ENCODE data around the gene ACSS3.
"Not testable (repeated sequence)": the region's sequence is repeated elsewhere in the genome, so short reads cannot be mapped to it uniquely, and the experiment has no call there.

The ACSS3 gene

GRCh38 chr12:81167694-81168093, 89.8 kb downstream of the ACSS3 start:
- peak; percentile 45 for DNase-seq (ENCODE audit: low read depth)

- DNase-seq (ENCODE audit: low read depth), result no peak
Measured at GRCh38 chr12:81168445-81168844, 90.6 kb downstream of the ACSS3 start.

GRCh38 chr12:81170072-81170471, 92.2 kb downstream of the ACSS3 start:
- peak; percentile 64 for DNase-seq (ENCODE audit: low read depth)

GRCh38 chr12:81172851-81173250, 95.0 kb downstream of the ACSS3 start:
- DNase-seq (ENCODE audit: low read depth), result no peak

GRCh38 chr12:81174664-81175063, 96.8 kb downstream of the ACSS3 start:
- DNase-seq (ENCODE audit: low read depth), result no peak

- DNase-seq (ENCODE audit: low read depth), result peak; percentile 8
Measured at GRCh38 chr12:81176796-81177195, 98.9 kb downstream of the ACSS3 start.

GRCh38 chr12:81181691-81182090, 103.8 kb downstream of the ACSS3 start:
- DNase-seq (ENCODE audit: low read depth), result peak; percentile 20

GRCh38 chr12:81187686-81188085, 109.8 kb downstream of the ACSS3 start:
- DNase-seq (ENCODE audit: low read depth), result no peak

- DNase-seq (ENCODE audit: low read depth), result no peak
Measured at GRCh38 chr12:81196595-81196994, 118.7 kb downstream of the ACSS3 start.

GRCh38 chr12:81200561-81200960, 122.7 kb downstream of the ACSS3 start:
- not testable (repeated sequence) for DNase-seq (ENCODE audit: low read depth)

- DNase-seq (ENCODE audit: low read depth), result no peak
Measured at GRCh38 chr12:81203671-81204204, 125.9 kb downstream of the ACSS3 start.

- DNase-seq (ENCODE audit: low read depth), result no peak
Measured at GRCh38 chr12:81205416-81205815, 127.5 kb downstream of the ACSS3 start.

GRCh38 chr12:81206429-81206828, 128.6 kb downstream of the ACSS3 start:
- DNase-seq (ENCODE audit: low read depth), result no peak

GRCh38 chr12:81207173-81207572, 129.3 kb downstream of the ACSS3 start:
- DNase-seq (ENCODE audit: low read depth), result no peak

GRCh38 chr12:81207664-81208063, 129.8 kb downstream of the ACSS3 start:
- no peak for DNase-seq (ENCODE audit: low read depth)

- DNase-seq (ENCODE audit: low read depth), result no peak
Measured at GRCh38 chr12:81208187-81208911, 130.5 kb downstream of the ACSS3 start.

GRCh38 chr12:81209012-81209411, 131.1 kb downstream of the ACSS3 start:
- peak; percentile 26 for DNase-seq (ENCODE audit: low read depth)

GRCh38 chr12:81209772-81210225, 131.9 kb downstream of the ACSS3 start:
- DNase-seq (ENCODE audit: low read depth), result peak; percentile 51

- DNase-seq (ENCODE audit: low read depth), result no peak
Measured at GRCh38 chr12:81211306-81211705, 133.4 kb downstream of the ACSS3 start.

- DNase-seq (ENCODE audit: low read depth), result peak; percentile 12
Measured at GRCh38 chr12:81212996-81213696, 135.3 kb downstream of the ACSS3 start.

GRCh38 chr12:81216739-81217138, 138.9 kb downstream of the ACSS3 start:
- DNase-seq (ENCODE audit: low read depth), result no peak

GRCh38 chr12:81221681-81222080, 143.8 kb downstream of the ACSS3 start:
- no peak for DNase-seq (ENCODE audit: low read depth)

Data from iris pigment epithelial cell (primary cell).